ENCODE measurements around the gene SF3B6.
"Not testable (repeated sequence)": the region's sequence is repeated elsewhere in the genome, so short reads cannot be mapped to it uniquely, and the experiment has no call there.

SF3B6 gene

GRCh38 chr2:24121066-24121465, 44.9 kb upstream of the SF3B6 start:
- H3K27ac ChIP-seq, result no peak overlapping the region
- H3K27me3 ChIP-seq (ENCODE audit: insufficient read depth, low read depth, severe bottlenecking), result no peaks in the 10 kb centered on the region

GRCh38 chr2:24117902-24118301, 41.8 kb upstream of the SF3B6 start:
- Histone ChIP-seq H3K36me3 (no peaks in the 10 kb centered on the region), H3K4me3 (ENCODE audit: low read depth, low read length) (no peak overlapping the region), H3K27ac (no peak overlapping the region), H3K27me3 (ENCODE audit: insufficient read depth, low read depth, severe bottlenecking) (no peaks in the 10 kb centered on the region), H3K9me3 (ENCODE audit: severe bottlenecking) (no peaks in the 10 kb centered on the region)
- TF ChIP-seq, protein P1, sequence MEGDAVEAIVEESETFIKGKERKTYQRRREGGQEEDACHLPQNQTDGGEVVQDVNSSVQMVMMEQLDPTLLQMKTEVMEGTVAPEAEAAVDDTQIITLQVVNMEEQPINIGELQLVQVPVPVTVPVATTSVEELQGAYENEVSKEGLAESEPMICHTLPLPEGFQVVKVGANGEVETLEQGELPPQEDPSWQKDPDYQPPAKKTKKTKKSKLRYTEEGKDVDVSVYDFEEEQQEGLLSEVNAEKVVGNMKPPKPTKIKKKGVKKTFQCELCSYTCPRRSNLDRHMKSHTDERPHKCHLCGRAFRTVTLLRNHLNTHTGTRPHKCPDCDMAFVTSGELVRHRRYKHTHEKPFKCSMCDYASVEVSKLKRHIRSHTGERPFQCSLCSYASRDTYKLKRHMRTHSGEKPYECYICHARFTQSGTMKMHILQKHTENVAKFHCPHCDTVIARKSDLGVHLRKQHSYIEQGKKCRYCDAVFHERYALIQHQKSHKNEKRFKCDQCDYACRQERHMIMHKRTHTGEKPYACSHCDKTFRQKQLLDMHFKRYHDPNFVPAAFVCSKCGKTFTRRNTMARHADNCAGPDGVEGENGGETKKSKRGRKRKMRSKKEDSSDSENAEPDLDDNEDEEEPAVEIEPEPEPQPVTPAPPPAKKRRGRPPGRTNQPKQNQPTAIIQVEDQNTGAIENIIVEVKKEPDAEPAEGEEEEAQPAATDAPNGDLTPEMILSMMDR (IDR thresholded peaks at IDR 0.05; ENCODE audit: low read depth, low read length), result no peak
- DNase-seq, result peak; percentile 23

More at GRCh38 chr2:24121066-24121465, 44.9 kb upstream of the SF3B6 start:
- no peaks in the 10 kb centered on the region for H3K36me3 ChIP-seq
- DNase-seq, result no peak
- TF ChIP-seq, protein P1 (IDR thresholded peaks at IDR 0.05; ENCODE audit: low read depth, low read length), result no peak
- H3K9me3 ChIP-seq (ENCODE audit: severe bottlenecking), result no peaks in the 10 kb centered on the region
- no peak overlapping the region for H3K4me3 ChIP-seq (ENCODE audit: low read depth, low read length)

GRCh38 chr2:24115057-24115456, 38.9 kb upstream of the SF3B6 start:
- no peak overlapping the region for H3K4me3 ChIP-seq (ENCODE audit: low read depth, low read length)
- H3K36me3 ChIP-seq, result no peaks in the 10 kb centered on the region
- no peaks in the 10 kb centered on the region for H3K9me3 ChIP-seq (ENCODE audit: severe bottlenecking)
- TF ChIP-seq, protein P1 (IDR thresholded peaks at IDR 0.05; ENCODE audit: low read depth, low read length), result no peak
- H3K27me3 ChIP-seq (ENCODE audit: insufficient read depth, low read depth, severe bottlenecking), result no peaks in the 10 kb centered on the region
- DNase-seq, result no peak
- no peak overlapping the region for H3K27ac ChIP-seq

DNA sequence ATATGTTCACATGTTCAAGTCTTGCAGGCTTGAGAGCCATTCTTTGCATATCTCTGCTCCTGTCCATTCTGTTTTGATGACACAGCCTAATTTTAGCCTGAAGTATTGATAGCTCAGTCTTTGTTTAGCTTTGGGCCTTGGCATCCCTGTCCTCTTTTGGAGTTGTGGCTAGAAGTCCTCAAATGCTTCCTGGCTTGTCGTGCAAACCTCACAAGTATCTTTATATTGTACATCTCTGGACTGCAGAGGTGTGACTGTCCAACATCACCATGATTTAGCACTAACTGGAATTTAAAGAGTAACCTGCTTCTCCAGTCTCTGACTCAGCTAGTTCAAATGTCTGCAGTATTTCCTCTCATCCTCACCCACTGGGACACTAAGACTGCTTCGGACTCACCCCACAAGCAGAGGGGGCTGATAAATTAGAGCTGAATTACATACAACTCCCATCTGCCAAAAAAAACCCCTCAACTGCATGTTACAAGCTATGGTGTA, 35.3 kb upstream of the SF3B6 start:
- peaks cover 4% of the 10 kb centered on the region for H3K9me3 ChIP-seq (ENCODE audit: severe bottlenecking)
- DNase-seq, result no peak
- no peak overlapping the region for H3K4me3 ChIP-seq (ENCODE audit: low read depth, low read length)
- no peaks in the 10 kb centered on the region for H3K27me3 ChIP-seq (ENCODE audit: insufficient read depth, low read depth, severe bottlenecking)
- TF ChIP-seq, protein P1 (IDR thresholded peaks at IDR 0.05; ENCODE audit: low read depth, low read length), result no peak
- H3K36me3 ChIP-seq, result no peaks in the 10 kb centered on the region
- no peak overlapping the region for H3K27ac ChIP-seq

GRCh38 chr2:24110660-24111303, 34.7 kb upstream of the SF3B6 start:
- Histone ChIP-seq H3K9me3 (ENCODE audit: severe bottlenecking) (peaks cover 4% of the 10 kb centered on the region), H3K4me3 (ENCODE audit: low read depth, low read length) (no peak overlapping the region), H3K27ac (no peak overlapping the region), H3K27me3 (ENCODE audit: insufficient read depth, low read depth, severe bottlenecking) (no peaks in the 10 kb centered on the region), H3K36me3 (no peaks in the 10 kb centered on the region)
- TF ChIP-seq, protein P1 (IDR thresholded peaks at IDR 0.05; ENCODE audit: low read depth, low read length), result no peak
- DNase-seq, result no peak

GRCh38 chr2:24109431-24109830, 33.3 kb upstream of the SF3B6 start:
- H3K27me3 ChIP-seq (ENCODE audit: insufficient read depth, low read depth, severe bottlenecking); DNase-seq; H3K27ac ChIP-seq; H3K4me3 ChIP-seq (ENCODE audit: low read depth, low read length); H3K36me3 ChIP-seq; H3K9me3 ChIP-seq (ENCODE audit: severe bottlenecking): not testable (repeated sequence)

Data from WERI-Rb-1 (cell line).